CD14-positive monocyte (primary cell): Measurements from ENCODE around the gene ADAM8. TPM values are rescaled to one million over a fixed set of nuclear protein-coding genes. Genes with fewer than 3 reads are reported as not detected.

Experiments used
- DNase-seq, 3 donors: peaks; one replicate each; pipeline ENCODE4 v3.0.0-alpha.2; 2011 to 2022
- H2AFZ ChIP-seq: 2 replicates; pipeline ENCODE4 v1.6.0; 2012; ENCODE audit warnings: mild to moderate bottlenecking, low read depth, low read length, inconsistent platforms; ENCODE audit not compliant: insufficient read depth, poor library complexity, severe bottlenecking
- H3K27ac ChIP-seq, 2 donors: 1 replicate in 1 of 2; 2 replicates in 1 of 2; pipeline ENCODE4 v1.5.1; 2012 to 2013; ENCODE audit warnings: low read length in 2 of 2, control low read depth in 1 of 2, inconsistent platforms in 1 of 2, low read depth in 1 of 2, mild to moderate bottlenecking in 1 of 2
- H3K27me3 ChIP-seq, 2 donors: one replicate each; pipeline versions ENCODE4 v1.6.0 to v1.6.1; 2011 to 2013; ENCODE audit warnings: low read length in 2 of 2; ENCODE audit not compliant: control insufficient read depth in 2 of 2, insufficient read depth in 2 of 2
- H3K36me3 ChIP-seq, 2 donors: replicated peaks in 1 of 2; 1 replicate in 1 of 2; 2 replicates in 1 of 2; pipeline versions ENCODE4 v1.5.1 to v1.6.1; 2012 to 2013; ENCODE audit warnings: low read length in 2 of 2, control low read depth in 1 of 2, inconsistent platforms in 1 of 2, mild to moderate bottlenecking in 1 of 2; ENCODE audit not compliant: insufficient read depth in 2 of 2, control insufficient read depth in 1 of 2
- H3K4me1 ChIP-seq, 2 donors: 1 replicate in 1 of 2; 2 replicates in 1 of 2; pipeline versions ENCODE4 v1.5.1 to v1.6.1; 2012 to 2013; ENCODE audit warnings: low read length in 2 of 2, control low read depth in 1 of 2, inconsistent platforms in 1 of 2, mild to moderate bottlenecking in 1 of 2, moderate library complexity in 1 of 2; ENCODE audit not compliant: insufficient read depth in 2 of 2, control insufficient read depth in 1 of 2
- H3K4me2 ChIP-seq: replicated peaks from 2 replicates; pipeline ENCODE3; 2012; ENCODE audit warnings: low read length, moderate library complexity, mild to moderate bottlenecking; ENCODE audit not compliant: poor library complexity, severe bottlenecking; ENCODE audit errors: extremely low read depth
- H3K4me3 ChIP-seq, 3 experiments: fragments of 200-600 bp in 1 of 3; sonication (generic) in 1 of 3; replicated peaks in 1 of 3; 1 replicate in 2 of 3; 2 replicates in 1 of 3; pipeline ENCODE4 v1.5.1; 2011 to 2013; ENCODE audit warnings: low read length in 3 of 3, mild to moderate bottlenecking in 3 of 3, control low read depth in 2 of 3, low read depth in 2 of 3, inconsistent platforms in 1 of 3, moderate library complexity in 1 of 3
- H3K79me2 ChIP-seq: 2 replicates; pipeline ENCODE4 v1.6.0; 2012; ENCODE audit warnings: mild to moderate bottlenecking, control low read depth, inconsistent platforms, low read length, moderate library complexity; ENCODE audit not compliant: insufficient read depth
- H3K9ac ChIP-seq: 2 replicates; pipeline ENCODE4 v1.6.0; 2017; ENCODE audit warnings: low read length, mild to moderate bottlenecking; ENCODE audit not compliant: insufficient read depth, poor library complexity, severe bottlenecking
- H3K9me3 ChIP-seq, 2 donors: replicated peaks in 1 of 2; 1 replicate in 1 of 2; 2 replicates in 1 of 2; pipeline versions ENCODE4 v1.5.1 to v1.6.1; 2012 to 2013; ENCODE audit warnings: low read length in 2 of 2, control low read depth in 1 of 2; ENCODE audit not compliant: control insufficient read depth in 1 of 2, insufficient read depth in 1 of 2
- H4K20me1 ChIP-seq: 2 replicates; pipeline ENCODE4 v1.6.0; 2012; ENCODE audit warnings: mild to moderate bottlenecking, low read length, control low read depth, moderate library complexity; ENCODE audit not compliant: insufficient read depth
- H3K27ac Mint-ChIP-seq, 7 donors: one replicate each; pipeline ENCODE4 v1.8.0; 2020; ENCODE audit warnings: mild to moderate bottlenecking in 7 of 7, mixed read lengths in 7 of 7, moderate library complexity in 6 of 7, inconsistent platforms in 2 of 7
- H3K27me3 Mint-ChIP-seq, 3 donors: one replicate each; pipeline ENCODE4 v1.8.0; 2021 to 2022; ENCODE audit warnings: low read depth in 3 of 3, mild to moderate bottlenecking in 3 of 3, mixed read lengths in 3 of 3, moderate library complexity in 3 of 3, inconsistent platforms in 1 of 3
- H3K36me3 Mint-ChIP-seq, 2 donors: one replicate each; pipeline ENCODE4 v1.8.0; 2020; ENCODE audit warnings: mixed read lengths in 2 of 2, inconsistent platforms in 1 of 2, mild to moderate bottlenecking in 1 of 2
- H3K4me1 Mint-ChIP-seq: one replicate; pipeline ENCODE4 v1.8.0; 2020; ENCODE audit warnings: mild to moderate bottlenecking, mixed read lengths
- H3K4me3 Mint-ChIP-seq, 2 donors: one replicate each; pipeline ENCODE4 v1.8.0; 2020; ENCODE audit warnings: mild to moderate bottlenecking in 2 of 2, mixed read lengths in 2 of 2, moderate library complexity in 1 of 2
- H3K9me3 Mint-ChIP-seq, 7 donors: one replicate each; pipeline ENCODE4 v1.8.0; 2020 to 2022; ENCODE audit warnings: mixed read lengths in 7 of 7, mild to moderate bottlenecking in 6 of 7, moderate library complexity in 6 of 7, inconsistent platforms in 2 of 7
- WGBS: methylation state at CpG from one replicate; pipeline ENCODE4 v1.1.5; 2013; ENCODE audit warnings: missing lambda C conversion rate; ENCODE audit not compliant: insufficient coverage; 5-methylcytosine and 5-hydroxymethylcytosine counted together
- intact Hi-C, 2 donors: fragments of 100-400 bp; cut with micrococcal nuclease; formaldehyde crosslinking; loops; one replicate each; pipeline versions ENCODE4 v1.15.0 to v1.15.1; 2023
- polyA plus RNA-seq, 3 donors: library from polyadenylated mRNA; depleted of rRNA in 1 of 3; unstranded in 2 of 3; stranded (reverse) in 1 of 3; fragments of 300-500 nt in 2 of 3; fragments of >200 nt in 1 of 3; fragmentation: Illumina TruSeq in 2 of 3; gene quantifications; 1 replicate in 2 of 3; 2 replicates in 1 of 3; pipeline ENCODE4 v1.2.3, GENCODE V29; 2012 to 2021
- TF ChIP-seq, protein P1 (sequence below): fragments of 200-600 bp; IDR thresholded peaks from one replicate; pipeline ENCODE4 v1.8.0; 2022; ENCODE audit warnings: antibody characterized with exemption, mild to moderate bottlenecking

The ADAM8 gene
- polyA plus RNA-seq, 3 donors = 32.7 to 228 (median 72.8) TPM

DNA sequence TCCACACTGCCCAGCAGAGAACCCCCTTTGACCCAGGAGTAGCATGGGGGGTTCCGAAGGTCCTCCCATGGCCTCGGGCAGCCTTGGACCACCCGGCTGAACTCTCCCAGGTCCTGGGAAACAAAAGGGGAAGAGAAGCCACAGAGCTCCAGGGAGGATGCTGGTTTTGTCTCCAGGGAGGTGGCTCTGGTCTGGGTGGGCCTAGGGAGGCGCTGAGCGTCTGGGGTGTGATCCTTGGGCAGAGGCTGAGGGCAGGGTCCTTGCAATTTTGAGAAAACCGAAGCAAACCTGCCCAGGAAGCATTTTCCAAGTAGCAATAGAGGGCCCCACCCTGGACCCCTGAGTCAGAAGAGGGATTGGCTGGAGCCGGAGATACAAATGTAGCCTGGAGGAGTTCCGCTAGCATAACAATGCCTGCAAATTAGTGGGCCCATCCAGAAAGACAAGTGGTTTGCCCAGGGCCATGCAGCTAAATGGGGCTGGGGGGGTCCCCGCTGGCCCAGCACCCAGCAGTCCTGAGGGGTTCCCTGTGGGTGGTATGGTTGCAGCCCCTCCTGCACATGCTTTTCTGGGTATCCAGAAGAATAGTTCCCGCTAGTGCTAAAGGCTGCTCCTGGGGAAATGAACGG lies 44.6 kb downstream of the ADAM8 start:
- 70% methylated on average over 7 of the region's 11 CpGs for WGBS
- peak overlapping the region; percentile 20 to 76 for H3K4me3 Mint-ChIP-seq
- H3K36me3 ChIP-seq = no peaks in the 10 kb centered on the region

DNA sequence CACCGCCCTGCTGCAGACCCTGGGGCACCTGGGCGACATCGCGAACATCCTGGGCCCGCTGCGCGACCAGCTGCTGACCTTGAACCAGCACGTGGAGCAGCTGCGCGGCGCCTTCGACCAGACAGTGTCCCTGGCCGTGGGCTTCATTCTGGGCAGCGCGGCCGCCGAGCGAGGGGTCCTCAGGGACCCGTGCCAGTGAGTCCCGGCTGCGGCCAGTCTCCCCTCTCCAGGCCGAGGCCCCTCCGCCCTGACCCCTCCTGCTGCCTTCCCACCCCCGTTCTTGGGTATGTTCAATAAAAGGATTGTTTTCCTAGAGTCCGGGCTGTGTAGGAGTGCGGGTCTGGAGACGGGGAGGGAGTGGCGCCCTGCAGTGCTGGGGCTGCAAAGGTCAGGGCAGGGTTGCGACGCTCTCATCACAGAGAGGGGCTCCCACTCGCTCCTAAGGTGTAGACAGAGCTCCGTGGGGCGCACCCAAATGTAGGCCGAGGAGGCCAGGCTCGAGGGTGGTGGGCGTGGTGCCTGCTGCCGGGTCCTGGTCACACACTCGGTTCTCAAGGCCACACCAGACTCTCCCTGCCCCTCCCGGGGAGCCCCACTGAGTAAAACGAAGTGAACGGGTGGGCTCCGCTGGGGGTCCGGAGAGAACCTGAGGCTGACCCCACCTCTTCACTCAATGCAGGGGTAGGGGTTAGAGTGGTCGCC lies 45.3 kb downstream of the ADAM8 start:
- no peak for DNase-seq
- peaks cover 3 to 7% of the 10 kb centered on the region in 2 donors for H3K9me3 ChIP-seq
- peaks cover 57 to 71% (median 64%) of the 10 kb centered on the region in 3 donors for H3K27me3 Mint-ChIP-seq
- H3K36me3 ChIP-seq = no peaks in the 10 kb centered on the region
- H3K4me3 Mint-ChIP-seq = peak overlapping the region; percentile 60 to 88
- H3K27me3 ChIP-seq = peaks cover 22 to 58% of the 10 kb centered on the region in 2 donors
- H3K4me3 ChIP-seq = no peak overlapping the region
- no peaks in the 10 kb centered on the region for H4K20me1 ChIP-seq
- H3K4me2 ChIP-seq = peak overlapping the region; percentile 67
- TF ChIP-seq, protein P1, sequence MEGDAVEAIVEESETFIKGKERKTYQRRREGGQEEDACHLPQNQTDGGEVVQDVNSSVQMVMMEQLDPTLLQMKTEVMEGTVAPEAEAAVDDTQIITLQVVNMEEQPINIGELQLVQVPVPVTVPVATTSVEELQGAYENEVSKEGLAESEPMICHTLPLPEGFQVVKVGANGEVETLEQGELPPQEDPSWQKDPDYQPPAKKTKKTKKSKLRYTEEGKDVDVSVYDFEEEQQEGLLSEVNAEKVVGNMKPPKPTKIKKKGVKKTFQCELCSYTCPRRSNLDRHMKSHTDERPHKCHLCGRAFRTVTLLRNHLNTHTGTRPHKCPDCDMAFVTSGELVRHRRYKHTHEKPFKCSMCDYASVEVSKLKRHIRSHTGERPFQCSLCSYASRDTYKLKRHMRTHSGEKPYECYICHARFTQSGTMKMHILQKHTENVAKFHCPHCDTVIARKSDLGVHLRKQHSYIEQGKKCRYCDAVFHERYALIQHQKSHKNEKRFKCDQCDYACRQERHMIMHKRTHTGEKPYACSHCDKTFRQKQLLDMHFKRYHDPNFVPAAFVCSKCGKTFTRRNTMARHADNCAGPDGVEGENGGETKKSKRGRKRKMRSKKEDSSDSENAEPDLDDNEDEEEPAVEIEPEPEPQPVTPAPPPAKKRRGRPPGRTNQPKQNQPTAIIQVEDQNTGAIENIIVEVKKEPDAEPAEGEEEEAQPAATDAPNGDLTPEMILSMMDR = no peak
- H3K9ac ChIP-seq = no peak overlapping the region
- H3K9me3 Mint-ChIP-seq = peaks cover 2 to 22% (median 16%) of the 10 kb centered on the region in 7 donors
- H2AFZ ChIP-seq = no peak overlapping the region
- H3K79me2 ChIP-seq = no peaks in the 10 kb centered on the region
- intact Hi-C loops = loop anchor here in 1 of 2 donors (10.0 kb wide), 1 partner anchor 87 kb away; no protein-coding TSS in a partner anchor
- no peak overlapping the region for H3K27ac ChIP-seq
- peaks cover 18 to 47% of the 10 kb centered on the region in 2 donors for H3K4me1 ChIP-seq
- H3K27ac Mint-ChIP-seq = peak overlapping the region in 3 of 7 donors; percentile 40 to 84 (median 63)
- H3K4me1 Mint-ChIP-seq = peaks cover 24% of the 10 kb centered on the region
- peaks cover 9 to 13% of the 10 kb centered on the region in 2 donors for H3K36me3 Mint-ChIP-seq
- 28% methylated on average over 26 of the region's 44 CpGs for WGBS

More for the DNA sequence above, 44.6 kb downstream of the ADAM8 start:
- peak overlapping the region in 1 of 7 donors; percentile 40 for H3K27ac Mint-ChIP-seq
- Histone ChIP-seq H3K4me1 (peaks cover 25 to 54% of the 10 kb centered on the region in 2 donors), H3K27me3 (peaks cover 19 to 53% of the 10 kb centered on the region in 2 donors), H3K4me3 (no peak overlapping the region), H3K9ac (no peak overlapping the region), H2AFZ (no peak overlapping the region), H4K20me1 (no peaks in the 10 kb centered on the region), H3K9me3 (peaks cover 3 to 7% of the 10 kb centered on the region in 2 donors), H3K4me2 (peak overlapping the region; percentile 67), H3K79me2 (no peaks in the 10 kb centered on the region), H3K27ac (no peak overlapping the region)
- peaks cover 24% of the 10 kb centered on the region for H3K4me1 Mint-ChIP-seq
- no peak for DNase-seq
- intact Hi-C loops = loop anchor here in 1 of 2 donors (10.0 kb wide), 1 partner anchor 87 kb away; no protein-coding TSS in a partner anchor
- TF ChIP-seq, protein P1 = no peak
- peaks cover 50 to 69% (median 57%) of the 10 kb centered on the region in 3 donors for H3K27me3 Mint-ChIP-seq
- H3K9me3 Mint-ChIP-seq = peaks cover 2 to 22% (median 16%) of the 10 kb centered on the region in 7 donors
- peaks cover 9 to 13% of the 10 kb centered on the region in 2 donors for H3K36me3 Mint-ChIP-seq
